8988T (cell line): Measurements from ENCODE around the gene SMIM5.

Source experiments
- DNase-seq: peaks from one replicate; pipeline ENCODE4 v3.0.0; 2011

The SMIM5 gene

GRCh38 chr17:75604034-75604695 lies 29.1 kb upstream of the SMIM5 start:
- no peak for DNase-seq

- DNase-seq, result no peak
Measured at GRCh38 chr17:75605790-75606189, 27.4 kb upstream of the SMIM5 start.

GRCh38 chr17:75607086-75607485 lies 26.1 kb upstream of the SMIM5 start:
- DNase-seq, result no peak

GRCh38 chr17:75610103-75610984 lies 22.9 kb upstream of the SMIM5 start:
- no peak for DNase-seq

- DNase-seq, result no peak
Measured at GRCh38 chr17:75611851-75612429, 21.3 kb upstream of the SMIM5 start.

- DNase-seq, result no peak
Measured at GRCh38 chr17:75612906-75613626, 20.2 kb upstream of the SMIM5 start.

- DNase-seq, result peak; percentile 77
Measured at GRCh38 chr17:75614006-75614405, 19.2 kb upstream of the SMIM5 start.

- no peak for DNase-seq
Measured at GRCh38 chr17:75614556-75615270, 18.5 kb upstream of the SMIM5 start.

- no peak for DNase-seq
Measured at GRCh38 chr17:75615301-75615700, 17.9 kb upstream of the SMIM5 start.

- DNase-seq, result no peak
Measured at GRCh38 chr17:75616521-75617122, 16.6 kb upstream of the SMIM5 start.

GRCh38 chr17:75617218-75617617 lies 16.0 kb upstream of the SMIM5 start:
- DNase-seq, result no peak

GRCh38 chr17:75617675-75618074 lies 15.6 kb upstream of the SMIM5 start:
- DNase-seq, result no peak

GRCh38 chr17:75619506-75620431 lies 13.5 kb upstream of the SMIM5 start:
- DNase-seq, result peak; percentile 83

GRCh38 chr17:75621489-75621888 lies 11.7 kb upstream of the SMIM5 start:
- no peak for DNase-seq

- no peak for DNase-seq
Measured at GRCh38 chr17:75622076-75622475, 11.2 kb upstream of the SMIM5 start.

- DNase-seq, result no peak
Measured at GRCh38 chr17:75622771-75623273, 10.4 kb upstream of the SMIM5 start.

GRCh38 chr17:75623386-75623785 lies 9.8 kb upstream of the SMIM5 start:
- no peak for DNase-seq

GRCh38 chr17:75624021-75624420 lies 9.2 kb upstream of the SMIM5 start:
- DNase-seq, result no peak

GRCh38 chr17:75624714-75625345 lies 8.4 kb upstream of the SMIM5 start:
- DNase-seq, result no peak

GRCh38 chr17:75625813-75626486 lies 7.3 kb upstream of the SMIM5 start:
- peak; percentile 78 for DNase-seq
